ENCODE measurements around the gene SOX4.
A peak's percentile ranks its signal among the peaks of the same experiment; 100 is the strongest.

SOX4 gene

DNA sequence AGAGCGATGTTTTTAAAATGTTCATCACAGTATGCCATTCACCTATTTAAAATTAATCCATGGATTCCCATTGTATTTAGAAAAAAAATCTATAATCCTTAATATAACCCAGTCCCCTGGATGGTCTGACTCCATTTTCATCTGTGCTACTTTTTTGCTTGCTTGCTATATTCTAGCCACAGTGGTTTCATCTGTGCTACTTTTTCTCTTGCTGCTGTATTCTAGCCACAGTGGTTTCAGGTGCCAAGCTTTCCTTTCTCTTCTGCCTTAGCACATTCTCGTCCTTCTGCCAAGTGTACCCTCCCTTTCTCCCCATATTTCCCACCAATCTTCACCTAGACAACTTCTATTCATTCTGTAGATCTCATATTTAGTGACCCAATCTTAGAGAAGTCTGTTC is 33.3 kb upstream of the SOX4 start:
- no peak for DNase-seq (ENCODE audit: low read depth)
- TF ChIP-seq, protein P1, sequence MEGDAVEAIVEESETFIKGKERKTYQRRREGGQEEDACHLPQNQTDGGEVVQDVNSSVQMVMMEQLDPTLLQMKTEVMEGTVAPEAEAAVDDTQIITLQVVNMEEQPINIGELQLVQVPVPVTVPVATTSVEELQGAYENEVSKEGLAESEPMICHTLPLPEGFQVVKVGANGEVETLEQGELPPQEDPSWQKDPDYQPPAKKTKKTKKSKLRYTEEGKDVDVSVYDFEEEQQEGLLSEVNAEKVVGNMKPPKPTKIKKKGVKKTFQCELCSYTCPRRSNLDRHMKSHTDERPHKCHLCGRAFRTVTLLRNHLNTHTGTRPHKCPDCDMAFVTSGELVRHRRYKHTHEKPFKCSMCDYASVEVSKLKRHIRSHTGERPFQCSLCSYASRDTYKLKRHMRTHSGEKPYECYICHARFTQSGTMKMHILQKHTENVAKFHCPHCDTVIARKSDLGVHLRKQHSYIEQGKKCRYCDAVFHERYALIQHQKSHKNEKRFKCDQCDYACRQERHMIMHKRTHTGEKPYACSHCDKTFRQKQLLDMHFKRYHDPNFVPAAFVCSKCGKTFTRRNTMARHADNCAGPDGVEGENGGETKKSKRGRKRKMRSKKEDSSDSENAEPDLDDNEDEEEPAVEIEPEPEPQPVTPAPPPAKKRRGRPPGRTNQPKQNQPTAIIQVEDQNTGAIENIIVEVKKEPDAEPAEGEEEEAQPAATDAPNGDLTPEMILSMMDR (IDR thresholded peaks at IDR 0.05; ENCODE audit: insufficient read depth, low read depth, low read length, missing control alignments): no peak
- H3K4me3 ChIP-seq (ENCODE audit: low read length): no peak overlapping the region

DNA sequence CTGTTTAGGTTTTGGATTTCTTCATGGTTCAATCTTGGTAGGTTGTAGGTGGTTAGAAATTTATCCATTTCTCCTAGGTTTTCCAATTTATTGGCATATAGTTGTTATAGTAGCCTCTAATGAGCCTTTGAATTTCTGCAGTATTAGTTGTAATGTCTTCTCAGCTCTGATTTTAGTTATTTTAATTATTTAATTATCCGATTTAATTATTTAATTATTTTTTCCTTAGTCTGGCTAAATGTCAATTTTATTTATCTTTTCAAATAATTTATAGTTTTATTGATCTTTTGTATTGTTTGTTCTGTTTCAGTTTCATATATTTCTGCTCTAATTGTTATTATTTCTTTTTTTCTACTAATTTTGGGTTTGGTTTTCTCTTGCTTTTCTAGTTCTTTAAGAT is 28.1 kb upstream of the SOX4 start:
- TF ChIP-seq, protein P1 (IDR thresholded peaks at IDR 0.05; ENCODE audit: insufficient read depth, low read depth, low read length, missing control alignments): no peak
- no peak for DNase-seq (ENCODE audit: low read depth)
- no peak overlapping the region for H3K4me3 ChIP-seq (ENCODE audit: low read length)

DNA sequence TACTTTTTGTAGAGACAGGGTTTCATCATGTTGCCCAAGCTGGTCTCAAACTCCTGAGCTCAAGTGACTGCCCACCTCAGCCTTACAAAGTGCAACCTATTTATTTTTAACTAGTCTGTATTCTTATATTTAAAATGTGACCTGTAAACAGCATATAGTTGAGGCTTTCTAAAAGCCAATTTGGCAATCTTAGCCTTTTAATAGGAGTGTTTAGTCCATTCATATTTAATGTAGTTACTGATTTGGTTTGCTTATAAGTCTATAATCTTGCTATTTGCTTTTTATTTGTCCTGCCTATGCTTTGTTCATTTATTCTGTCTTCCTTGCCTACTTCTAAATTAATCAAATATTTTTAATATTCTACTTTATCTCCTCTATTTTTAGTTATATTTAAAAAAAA is 15.0 kb upstream of the SOX4 start:
- TF ChIP-seq, protein P1 (IDR thresholded peaks at IDR 0.05; ENCODE audit: insufficient read depth, low read depth, low read length, missing control alignments): no peak
- DNase-seq (ENCODE audit: low read depth): no peak
- H3K4me3 ChIP-seq (ENCODE audit: low read length): no peak overlapping the region

DNA sequence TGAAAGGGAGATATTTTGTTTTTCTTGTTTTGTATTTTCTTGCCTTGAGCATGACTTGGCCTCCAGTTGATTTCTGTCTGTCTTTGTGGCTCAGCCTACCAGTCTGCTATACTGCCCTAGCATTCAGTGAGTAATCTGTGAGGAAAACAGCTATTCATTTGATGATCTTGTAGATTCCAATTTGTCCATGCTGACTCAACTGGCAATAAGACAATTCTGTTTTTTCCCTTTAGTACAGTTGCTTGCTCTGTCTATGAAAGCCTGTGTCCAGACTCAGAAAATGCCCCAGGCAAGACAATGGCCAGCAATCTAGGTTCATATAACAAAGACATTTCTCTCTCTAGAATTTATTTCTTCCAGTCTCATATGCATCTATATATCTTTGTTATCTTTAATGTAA is 10.9 kb upstream of the SOX4 start:
- TF ChIP-seq, protein P1 (IDR thresholded peaks at IDR 0.05; ENCODE audit: insufficient read depth, low read depth, low read length, missing control alignments): no peak
- DNase-seq (ENCODE audit: low read depth): peak; percentile 61
- no peak overlapping the region for H3K4me3 ChIP-seq (ENCODE audit: low read length)

DNA sequence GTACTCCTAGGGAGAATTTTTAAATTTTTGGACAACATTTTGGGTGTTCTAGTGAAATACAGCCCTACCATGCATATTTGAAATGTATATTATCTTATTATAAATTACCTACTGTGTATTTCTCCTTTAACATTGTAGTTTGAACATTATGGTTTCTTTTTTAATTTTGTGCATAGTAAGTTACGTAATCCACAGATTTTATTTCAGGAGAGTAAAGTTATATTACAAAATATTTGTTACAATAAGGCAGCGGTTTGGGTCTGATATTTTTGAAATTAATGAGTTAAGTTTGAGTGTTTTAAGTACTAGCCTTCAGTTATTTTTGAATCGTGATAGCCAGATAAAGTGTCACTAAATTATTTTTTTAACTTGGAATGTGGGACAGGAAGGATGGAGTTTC is 7.3 kb upstream of the SOX4 start:
- DNase-seq (ENCODE audit: low read depth): no peak
- TF ChIP-seq, protein P1 (IDR thresholded peaks at IDR 0.05; ENCODE audit: insufficient read depth, low read depth, low read length, missing control alignments): no peak
- no peak overlapping the region for H3K4me3 ChIP-seq (ENCODE audit: low read length)

DNA sequence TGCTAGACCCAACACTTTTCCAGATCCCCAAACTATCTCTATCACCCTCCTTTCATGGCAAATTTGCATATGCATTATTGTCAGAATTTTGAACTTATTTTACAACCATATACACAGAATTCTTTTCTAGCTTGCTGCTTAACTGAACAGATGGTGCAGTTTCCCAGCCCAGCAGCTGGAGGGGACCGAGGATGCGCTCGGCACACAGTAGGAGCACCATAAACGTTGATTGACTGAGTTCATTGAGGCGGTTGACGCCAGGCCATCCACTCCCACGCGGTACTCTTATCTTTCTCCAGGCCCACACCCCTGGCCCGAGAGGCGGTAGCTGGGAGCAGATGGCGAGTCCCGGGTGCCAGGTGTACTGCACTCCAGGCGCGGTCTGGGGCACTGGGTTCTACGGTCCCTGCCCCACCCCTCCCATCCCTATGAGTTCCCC is 6.8 kb upstream of the SOX4 start:
- TF ChIP-seq, protein P1 (IDR thresholded peaks at IDR 0.05; ENCODE audit: insufficient read depth, low read depth, low read length, missing control alignments): no peak
- peak overlapping the region; percentile 80 for H3K4me3 ChIP-seq (ENCODE audit: low read length)
- no peak for DNase-seq (ENCODE audit: low read depth)

DNA sequence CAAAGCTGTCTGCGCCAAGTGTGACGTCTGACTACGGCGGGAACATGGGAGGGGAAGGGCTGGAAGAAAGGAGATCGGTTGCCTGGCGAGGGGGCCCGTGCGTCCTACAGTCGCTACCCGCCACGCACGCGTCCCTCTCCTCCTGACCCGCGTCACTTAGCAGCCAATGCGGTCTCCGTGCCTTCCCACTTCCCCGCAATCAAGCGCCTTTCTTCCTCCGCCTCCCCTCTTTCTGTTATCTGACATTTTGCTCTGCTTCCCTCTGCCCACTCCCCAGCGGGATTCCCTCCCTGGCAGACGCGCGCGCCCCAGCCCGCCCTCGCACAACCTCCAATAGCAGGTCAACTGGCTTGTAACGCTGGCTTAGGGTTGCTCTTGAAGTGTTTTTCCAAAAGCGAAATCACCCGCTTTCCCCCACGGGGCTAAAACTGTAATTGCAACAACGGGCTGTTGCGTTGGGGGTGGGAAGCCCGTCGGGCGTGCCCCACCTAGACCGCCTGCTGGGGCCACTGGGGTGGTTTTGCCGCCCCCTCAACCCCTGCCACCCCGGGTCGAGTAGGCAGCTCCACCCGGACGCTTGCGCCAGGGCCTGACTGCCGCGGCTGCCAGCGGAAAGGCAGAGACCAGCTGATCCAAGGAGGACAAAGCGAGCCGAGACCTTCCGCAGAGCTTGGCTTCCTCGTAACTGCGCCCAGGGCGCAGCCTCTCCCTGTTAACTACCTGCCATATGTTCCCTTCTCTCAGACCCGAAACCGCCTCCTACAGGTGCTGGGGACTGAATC is 6.2 kb upstream of the SOX4 start:
- peak; percentile 74 for DNase-seq (ENCODE audit: low read depth)
- H3K4me3 ChIP-seq (ENCODE audit: low read length): peak overlapping the region; percentile 80
- TF ChIP-seq, protein P1 (IDR thresholded peaks at IDR 0.05; ENCODE audit: insufficient read depth, low read depth, low read length, missing control alignments): peak; percentile 17

All from epithelial cell of esophagus (primary cell).